IPS DF 4.7 (cell line): ENCODE results near the gene ZNF554.
"Not testable (repeated sequence)": the region's sequence is repeated elsewhere in the genome, so short reads cannot be mapped to it uniquely, and the experiment has no call there.

ENCODE experiments used
- DNase-seq: peaks from one replicate; pipeline ENCODE4 v3.0.0-alpha.2; 2013; ENCODE audit warnings: low spot score; ENCODE audit errors: extremely low read depth

The ZNF554 gene

DNA sequence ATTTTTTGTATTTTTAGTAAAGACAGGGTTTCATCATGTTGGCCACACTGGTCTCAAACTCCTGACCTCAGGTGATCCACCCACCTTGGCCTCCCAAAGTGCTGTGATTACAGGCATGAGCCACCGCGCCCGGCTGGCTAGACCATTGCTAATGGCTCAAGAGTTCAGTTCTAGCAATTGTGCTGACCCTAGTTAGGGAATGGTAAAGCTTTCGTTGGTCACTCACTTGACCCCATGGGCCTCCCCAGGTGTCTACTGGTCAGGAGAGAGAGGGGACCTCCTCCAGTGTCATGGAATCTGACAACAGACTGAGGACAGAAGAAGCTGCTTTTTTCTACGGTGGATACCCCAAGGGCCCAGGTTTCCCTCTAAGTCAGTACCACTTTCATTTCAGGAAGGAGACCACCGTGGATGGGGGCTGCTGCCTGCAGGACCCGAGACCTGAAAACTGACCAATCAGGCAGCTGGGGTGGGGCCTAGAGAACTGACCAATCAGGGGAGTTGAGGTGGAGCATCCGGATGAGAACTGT is 46.9 kb downstream of the ZNF554 start:
- no peak for DNase-seq

DNA sequence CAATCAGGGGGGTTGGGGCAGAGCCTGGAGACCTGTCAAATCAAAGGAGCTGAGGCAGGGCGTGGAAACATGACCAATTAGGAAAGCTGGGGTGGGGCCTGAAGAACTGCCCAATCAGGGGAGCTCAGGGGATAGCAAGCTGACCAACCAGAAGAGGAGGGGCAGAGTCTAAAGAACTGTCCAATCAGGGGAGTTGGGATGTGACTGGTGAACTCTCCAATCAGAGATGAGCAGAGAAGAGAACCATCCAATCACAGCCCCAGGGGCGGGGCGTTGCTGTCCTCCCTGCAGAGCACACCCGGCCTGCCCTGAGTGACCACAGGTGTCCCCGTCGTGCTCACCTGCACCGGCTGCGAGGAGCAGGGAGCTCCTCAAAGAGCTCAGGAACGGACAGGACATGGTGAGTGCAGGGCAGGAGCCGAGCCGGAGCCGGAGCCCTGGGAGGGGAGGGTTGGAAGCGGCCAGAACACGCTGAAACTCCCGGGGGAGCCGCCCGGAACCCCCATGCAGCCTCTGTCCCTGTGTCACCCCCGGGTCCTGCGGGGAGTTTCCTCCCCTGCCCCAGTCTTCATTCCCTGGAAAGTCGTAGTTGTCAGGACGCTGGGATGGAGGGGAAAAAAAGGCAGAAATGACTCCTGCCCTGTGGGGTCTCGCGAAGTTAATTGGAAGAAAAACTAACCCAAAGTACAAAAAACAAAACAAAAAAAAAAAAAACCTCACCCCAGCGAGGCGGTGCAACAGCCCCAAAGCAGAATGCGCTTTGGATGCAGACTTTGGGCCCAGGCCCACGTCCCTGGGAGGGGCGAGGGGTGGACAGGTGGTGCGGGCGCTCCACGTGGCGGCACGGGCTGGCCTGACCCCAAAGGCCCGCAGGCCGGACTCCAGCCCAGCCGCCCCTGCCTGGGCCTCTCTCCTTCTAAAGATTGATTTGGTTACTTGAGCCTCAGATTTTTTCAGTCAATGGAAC is 47.6 kb downstream of the ZNF554 start, which contains the start of gene ZNF556:
ZNF556 (plus strand) TSS at position 311 of the 967 bp plus-strand sequence; CDS start at position 398, 87 bp downstream.
- no peak for DNase-seq

DNA sequence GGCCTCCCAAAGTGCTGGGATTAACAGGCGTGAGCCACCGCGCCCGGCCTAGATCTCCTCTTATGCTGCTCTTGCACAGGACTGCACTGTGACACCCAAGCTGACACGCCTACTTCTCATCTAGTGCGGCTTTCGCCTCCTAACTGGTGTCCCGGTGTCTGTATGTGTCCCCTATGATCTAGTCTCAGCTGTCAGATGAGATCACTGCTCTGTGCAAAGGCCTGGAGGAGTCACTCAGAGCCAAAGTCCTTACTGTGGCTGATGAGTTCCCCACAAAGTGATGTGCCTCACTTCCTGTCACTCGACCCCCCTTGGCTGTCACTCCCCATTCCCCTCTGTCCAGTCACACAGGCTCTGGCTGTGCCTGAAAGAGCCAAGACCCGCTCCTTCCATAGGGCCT is 50.0 kb downstream of the ZNF554 start:
- no peak for DNase-seq

DNA sequence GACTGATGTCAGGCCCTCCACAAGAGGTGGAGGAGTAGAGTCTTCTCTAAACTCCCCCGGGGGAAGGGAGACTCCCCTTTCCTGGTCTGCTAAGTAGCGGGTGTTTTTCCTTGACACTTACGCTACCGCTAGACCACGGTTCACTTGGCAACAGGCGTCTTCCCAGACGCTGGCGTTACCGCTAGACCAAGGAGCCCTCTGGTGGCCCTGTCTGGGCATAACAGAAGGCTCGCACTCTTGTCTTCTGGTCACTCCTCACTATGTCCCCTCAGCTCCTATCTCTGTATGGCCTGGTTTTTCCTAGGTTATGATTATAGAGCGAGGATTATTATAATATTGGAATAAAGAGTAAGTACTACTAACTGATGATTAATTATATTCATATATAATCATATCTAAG is 52.5 kb downstream of the ZNF554 start:
- DNase-seq = not testable (repeated sequence)

DNA sequence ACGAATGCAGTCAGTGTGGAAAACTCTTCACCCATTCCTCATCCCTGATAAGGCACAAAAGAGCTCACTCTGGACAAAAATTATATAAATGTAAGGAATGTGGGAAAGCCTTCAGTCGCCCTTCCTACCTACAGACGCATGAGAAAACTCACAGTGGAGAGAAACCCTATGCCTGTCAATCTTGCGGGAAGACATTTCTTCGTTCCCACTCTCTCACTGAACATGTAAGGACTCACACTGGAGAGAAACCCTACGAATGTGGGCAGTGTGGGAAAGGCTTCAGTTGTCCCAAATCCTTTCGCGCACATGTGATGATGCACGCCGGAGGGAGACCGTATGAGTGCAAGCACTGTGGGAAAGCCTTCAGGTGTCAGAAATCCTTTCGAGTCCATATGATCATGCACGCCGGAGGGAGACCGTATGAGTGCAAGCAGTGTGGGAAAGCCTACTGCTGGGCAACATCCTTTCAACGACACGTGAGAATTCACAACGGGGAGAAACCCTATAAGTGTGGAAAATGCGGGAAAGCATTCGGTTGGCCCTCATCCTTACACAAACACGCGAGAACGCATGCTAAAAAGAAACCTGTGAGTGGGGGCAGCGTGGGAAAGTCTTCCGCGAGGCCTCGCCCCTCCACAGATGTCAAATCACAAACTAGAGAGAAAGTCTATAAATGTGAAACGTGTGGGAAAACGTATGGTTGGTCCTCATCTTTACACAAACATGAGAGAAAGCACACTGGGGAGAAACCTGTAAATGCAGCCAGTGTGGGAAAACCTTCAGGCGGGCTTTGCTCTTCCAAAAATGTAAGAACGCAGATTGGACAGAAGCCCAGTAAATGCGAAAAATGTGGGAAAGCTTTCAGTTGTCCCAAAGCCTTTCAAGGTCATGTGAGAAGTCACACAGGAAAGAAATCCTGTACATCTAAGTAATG is 58.0 kb downstream of the ZNF554 start:
- no peak for DNase-seq

DNA sequence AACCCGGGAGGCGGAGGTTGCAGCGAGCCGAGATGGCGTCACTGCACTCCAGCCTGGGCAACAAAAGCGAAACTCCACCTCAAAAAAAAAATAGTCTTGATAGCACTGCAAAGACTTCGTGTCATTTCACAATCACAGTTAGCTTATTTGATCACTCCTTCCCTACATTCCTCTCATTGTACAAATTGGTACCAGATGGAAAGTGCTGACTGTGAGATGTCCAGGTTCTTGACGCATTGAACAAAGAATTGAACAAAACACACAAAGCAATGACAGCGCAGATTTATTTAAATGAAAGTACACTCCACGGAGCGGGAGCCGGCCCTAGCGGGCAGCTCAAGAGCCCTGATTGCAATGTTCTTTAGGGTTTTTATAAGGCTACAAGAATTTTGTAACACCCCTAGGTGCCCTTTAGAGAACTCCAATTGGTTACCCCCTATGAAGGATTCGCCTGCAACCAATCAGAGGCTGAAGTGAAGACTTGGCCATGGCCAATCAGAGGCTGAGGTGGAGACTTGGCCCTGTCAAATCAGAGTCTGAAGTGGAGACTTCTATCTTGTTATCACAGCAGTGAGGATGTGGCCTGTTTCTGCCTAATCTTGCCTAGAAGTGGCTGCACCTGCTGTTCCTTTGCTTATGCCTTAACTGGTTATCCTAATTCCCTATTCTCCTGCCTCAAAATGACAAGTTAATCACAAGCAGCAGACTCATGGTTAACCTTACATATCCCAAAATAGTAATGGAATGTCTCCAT is 64.2 kb downstream of the ZNF554 start:
- no peak for DNase-seq

DNA sequence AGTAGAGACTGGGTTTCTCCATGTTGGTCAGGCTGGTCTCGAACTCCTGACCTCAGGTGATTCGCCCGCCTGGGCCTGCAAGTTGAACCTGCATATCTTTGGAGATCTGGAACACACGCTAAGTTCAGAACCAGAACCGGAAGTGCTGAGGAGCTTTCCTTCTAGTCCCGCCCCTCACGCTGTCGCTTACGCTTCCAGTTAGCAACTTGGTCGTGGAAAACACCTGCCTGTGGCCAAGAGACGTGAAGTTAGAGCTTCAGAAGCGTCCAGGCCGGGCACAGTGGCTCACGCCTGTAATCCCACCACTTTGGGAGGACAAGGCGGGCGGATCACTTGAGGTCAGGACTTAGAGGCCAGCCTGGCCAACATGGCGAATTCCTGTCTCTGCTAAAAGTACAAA is 66.1 kb downstream of the ZNF554 start:
- no peak for DNase-seq
